ENCODE results near the gene AP5S1. TPM values are rescaled to one million over a fixed set of nuclear protein-coding genes. Genes with fewer than 3 reads are reported as not detected.

AP5S1 gene
- total and polyA plus RNA-seq, 9 of the 15 experiments (the other 6 are each of a cell fraction or from before 2014, with no cell fraction given): 2.6 to 8.8 (median 4.4) TPM

GRCh38 chr20:3871550-3872265, 51.4 kb downstream of the AP5S1 start:
- in situ Hi-C loops (cut with MboI) (no loop called here), intact Hi-C loops (cut with micrococcal nuclease) (no loop called here)
- Histone ChIP-seq H3K36me3 (ENCODE audit: control insufficient read depth, insufficient read depth, low read length) (peaks cover 16% of the 10 kb centered on the region; the same call in 1 of the 3 replicates), H4K20me1 (replicated peaks; ENCODE audit: control insufficient read depth, insufficient read depth, low read length) (no peaks in the 10 kb centered on the region), H3K27ac (ENCODE audit: extremely low read depth, low read depth, low read length) (no peak overlapping the region), H3K9me1 (ENCODE audit: control insufficient read depth, insufficient read depth, low read length) (no peaks in the 10 kb centered on the region), H3K27me3 (ENCODE audit: control insufficient read depth in 2 of 2, insufficient read depth in 2 of 2, low read length in 2 of 2) (no peaks in the 10 kb centered on the region), H3K9ac (ENCODE audit: insufficient read depth in 1 of 2, low read depth in 2 of 2, low read length in 2 of 2) (no peak overlapping the region), H3K9me3 (replicated peaks; ENCODE audit: control insufficient read depth, insufficient read depth, low read depth, low read length) (no peaks in the 10 kb centered on the region), H3K79me2 (ENCODE audit: control insufficient read depth, insufficient read depth, low read length) (no peaks in the 10 kb centered on the region), H3K4me2 (ENCODE audit: insufficient read depth, low read length) (no peak overlapping the region), H2AFZ (ENCODE audit: low read depth, low read length) (no peak overlapping the region), H3K4me3 (no peak overlapping the region), H3K4me1 (replicated peaks in 1 of 2; ENCODE audit: control insufficient read depth in 2 of 2, insufficient read depth in 2 of 2, low read length in 2 of 2) (no peaks in the 10 kb centered on the region; a peak in 2 of 5 replicates)
- no peak for ATAC-seq
- WGBS (ENCODE audit: insufficient coverage, low coverage, missing lambda C conversion rate): 81% methylated on average over 4 of the region's 4 CpGs
- peak in 2 of 4 experiments; percentile 24 to 30 for DNase-seq (ENCODE audit: extremely low read depth in 1 of 4, low spot score in 3 of 4)
- FAIRE-seq: no peak
- BruUV-seq (replicated peaks): no TSS peak
- POLR2A ChIA-PET: interaction anchor here (0.6 to 1.4 kb wide), 4 partner anchors 8 to 179 kb away, joined by 3 to 4 read pairs (median 4); no protein-coding TSS in a partner anchor
- CTCF ChIA-PET (ENCODE audit: low intra/inter-chr PET ratio): no interaction called here
- no peak for TF ChIP-seq POLR2AphosphoS5 (IDR thresholded peaks at IDR 0.05; ENCODE audit: control insufficient read depth, insufficient read depth, low read depth, low read length)
- TF ChIP-seq ZNF695 (CRISPR knock-in tag; IDR thresholded peaks at IDR 0.05): no peak
- TF ChIP-seq RFX1 (IDR thresholded peaks at IDR 0.05): peak; percentile 28; the same call in 1 of the 2 replicates

GRCh38 chr20:3873507-3873906, 53.2 kb downstream of the AP5S1 start:
- no peaks in the 10 kb centered on the region for H3K79me2 ChIP-seq (ENCODE audit: control insufficient read depth, insufficient read depth, low read length)
- ChIA-PET CTCF (ENCODE audit: low intra/inter-chr PET ratio) (no interaction called here), POLR2A (interaction anchor here (1.3 kb wide), 1 partner anchor 14 kb away, joined by 3 read pairs; no protein-coding TSS in a partner anchor)
- H3K4me2 ChIP-seq (ENCODE audit: insufficient read depth, low read length): no peak overlapping the region
- no peaks in the 10 kb centered on the region for H3K9me3 ChIP-seq (replicated peaks; ENCODE audit: control insufficient read depth, insufficient read depth, low read depth, low read length)
- H3K9me1 ChIP-seq (ENCODE audit: control insufficient read depth, insufficient read depth, low read length): no peaks in the 10 kb centered on the region
- DNase-seq (ENCODE audit: extremely low read depth in 1 of 4, low spot score in 3 of 4) (no peak), ATAC-seq (no peak), FAIRE-seq (no peak)
- H2AFZ ChIP-seq (ENCODE audit: low read depth, low read length): no peak overlapping the region
- peaks cover 9% of the 10 kb centered on the region; the same call in 1 of the 3 replicates for H3K36me3 ChIP-seq (ENCODE audit: control insufficient read depth, insufficient read depth, low read length)
- no peak overlapping the region for H3K27ac ChIP-seq (ENCODE audit: extremely low read depth, low read depth, low read length)
- WGBS (ENCODE audit: insufficient coverage, low coverage, missing lambda C conversion rate): 91% methylated on average over 3 of the region's 5 CpGs
- no peaks in the 10 kb centered on the region for H4K20me1 ChIP-seq (replicated peaks; ENCODE audit: control insufficient read depth, insufficient read depth, low read length)
- in situ Hi-C loops (cut with MboI): no loop called here
- H3K9ac ChIP-seq (ENCODE audit: insufficient read depth in 1 of 2, low read depth in 2 of 2, low read length in 2 of 2): no peak overlapping the region
- no peak overlapping the region for H3K4me3 ChIP-seq
- no peaks in the 10 kb centered on the region for H3K27me3 ChIP-seq (ENCODE audit: control insufficient read depth in 2 of 2, insufficient read depth in 2 of 2, low read length in 2 of 2)
- BruUV-seq (replicated peaks): no TSS peak
- intact Hi-C loops (cut with micrococcal nuclease): no loop called here
- H3K4me1 ChIP-seq (replicated peaks in 1 of 2; ENCODE audit: control insufficient read depth in 2 of 2, insufficient read depth in 2 of 2, low read length in 2 of 2): no peaks in the 10 kb centered on the region; a peak in 2 of 5 replicates
- TF ChIP-seq RBM25 (IDR thresholded peaks at IDR 0.05; ENCODE audit: low read depth, low read length, severe bottlenecking) (no peak), ZNF134 (CRISPR knock-in tag; conservative IDR thresholded peaks at IDR 0.05) (no peak), CLOCK (CRISPR knock-in tag; IDR thresholded peaks at IDR 0.05; ENCODE audit: borderline replicate concordance) (no peak), PREB (CRISPR knock-in tag; IDR thresholded peaks at IDR 0.05) (no peak), ZFP91 (CRISPR knock-in tag; IDR thresholded peaks at IDR 0.05) (no peak), LARP7 (IDR thresholded peaks at IDR 0.05) (no peak), TBP (optimal IDR thresholded peaks at IDR 0.05; ENCODE audit: low read depth, low read length) (no peak)

All from K562 (cell line).